Stimulated activated naive CD8-positive, alpha-beta T cell treated with anti-CD3 and anti-CD28 coated beads, Interleukin-15, amount 100 ng/mL, for 72 hours (primary cell): ENCODE data around the gene CAPN15.
A peak's percentile ranks its signal among the peaks of the same experiment; 100 is the strongest.

Source experiments
- ATAC-seq: fragments of 150-1000 bp; cut with Tn5 transposase; 2 replicates; pipeline ENCODE4 v1.10.0; 2021; ENCODE audit warnings: mild to moderate bottlenecking, moderate library complexity
- DNase-seq, 2 donors: peaks; one replicate each; pipeline ENCODE4 v3.0.0; 2021 to 2022
- H3K27ac Mint-ChIP-seq, 2 donors: one replicate each; pipeline ENCODE4 v1.8.0; 2022; ENCODE audit warnings: mild to moderate bottlenecking in 2 of 2, mixed read lengths in 2 of 2, moderate library complexity in 2 of 2
- H3K27me3 Mint-ChIP-seq: one replicate; pipeline ENCODE4 v1.8.0; 2022; ENCODE audit warnings: mixed read lengths
- H3K4me1 Mint-ChIP-seq: one replicate; pipeline ENCODE4 v1.8.0; 2022; ENCODE audit warnings: mild to moderate bottlenecking, mixed read lengths
- H3K4me3 Mint-ChIP-seq, 2 donors: one replicate each; pipeline ENCODE4 v1.8.0; 2022; ENCODE audit warnings: mild to moderate bottlenecking in 2 of 2, mixed read lengths in 2 of 2, moderate library complexity in 1 of 2
- H3K9me3 Mint-ChIP-seq, 2 donors: one replicate each; pipeline ENCODE4 v1.8.0; 2022; ENCODE audit warnings: mixed read lengths in 2 of 2

The CAPN15 gene

DNA sequence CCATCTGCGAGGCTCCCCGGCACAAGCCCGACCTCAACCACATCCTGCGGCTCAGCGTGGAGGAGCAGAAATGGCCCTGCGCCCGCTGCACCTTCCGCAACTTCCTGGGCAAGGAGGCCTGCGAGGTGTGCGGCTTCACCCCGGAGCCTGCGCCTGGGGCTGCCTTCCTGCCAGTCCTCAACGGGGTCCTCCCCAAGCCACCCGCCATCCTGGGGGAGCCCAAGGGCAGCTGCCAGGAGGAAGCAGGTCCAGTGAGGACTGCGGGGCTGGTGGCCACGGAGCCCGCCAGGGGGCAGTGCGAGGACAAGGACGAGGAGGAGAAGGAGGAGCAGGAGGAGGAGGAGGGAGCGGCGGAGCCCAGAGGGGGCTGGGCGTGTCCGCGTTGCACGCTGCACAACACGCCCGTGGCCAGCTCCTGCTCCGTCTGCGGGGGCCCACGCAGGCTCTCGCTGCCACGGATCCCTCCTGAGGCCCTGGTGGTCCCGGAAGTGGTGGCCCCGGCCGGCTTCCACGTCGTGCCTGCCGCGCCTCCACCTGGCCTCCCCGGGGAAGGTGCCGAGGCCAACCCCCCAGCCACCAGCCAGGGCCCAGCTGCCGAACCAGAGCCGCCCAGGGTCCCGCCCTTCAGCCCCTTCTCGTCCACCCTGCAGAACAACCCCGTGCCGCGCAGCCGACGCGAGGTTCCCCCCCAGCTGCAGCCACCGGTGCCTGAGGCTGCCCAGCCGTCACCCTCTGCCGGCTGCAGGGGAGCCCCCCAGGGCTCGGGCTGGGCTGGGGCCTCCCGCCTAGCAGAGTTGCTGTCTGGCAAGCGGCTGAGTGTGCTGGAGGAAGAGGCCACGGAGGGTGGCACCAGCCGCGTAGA, 19.6 kb downstream of the CAPN15 start:
- Mint-ChIP-seq H3K9me3 (no peaks in the 10 kb centered on the region), H3K27me3 (no peaks in the 10 kb centered on the region), H3K4me3 (peak overlapping the region in 1 of 2 donors; percentile 58), H3K27ac (no peak overlapping the region), H3K4me1 (peaks cover 7% of the 10 kb centered on the region)
- peak; percentile 48 for ATAC-seq
- peak in 1 of 2 donors; percentile 55 for DNase-seq

DNA sequence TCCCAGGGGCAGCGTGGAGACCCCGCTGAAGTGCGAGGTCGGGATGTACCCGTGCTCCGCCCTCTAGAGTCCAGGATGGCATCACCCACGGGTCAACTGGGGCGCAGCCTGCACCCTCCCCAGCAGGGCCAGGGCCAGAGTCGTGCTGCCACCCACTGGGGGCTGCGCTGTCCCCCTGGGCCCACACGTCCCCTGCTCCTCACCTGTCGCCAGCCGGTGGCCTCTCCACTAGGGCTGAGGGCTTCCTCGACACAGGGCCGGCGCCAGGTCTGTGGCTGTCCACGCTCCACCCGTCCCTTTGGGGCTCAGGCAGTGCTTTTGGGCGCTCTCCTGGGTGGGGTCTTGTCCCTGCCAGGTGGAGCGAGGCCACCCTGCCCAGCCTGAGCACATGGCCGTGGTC, 21.1 kb downstream of the CAPN15 start:
- no peak for DNase-seq
- no peak for ATAC-seq

DNA sequence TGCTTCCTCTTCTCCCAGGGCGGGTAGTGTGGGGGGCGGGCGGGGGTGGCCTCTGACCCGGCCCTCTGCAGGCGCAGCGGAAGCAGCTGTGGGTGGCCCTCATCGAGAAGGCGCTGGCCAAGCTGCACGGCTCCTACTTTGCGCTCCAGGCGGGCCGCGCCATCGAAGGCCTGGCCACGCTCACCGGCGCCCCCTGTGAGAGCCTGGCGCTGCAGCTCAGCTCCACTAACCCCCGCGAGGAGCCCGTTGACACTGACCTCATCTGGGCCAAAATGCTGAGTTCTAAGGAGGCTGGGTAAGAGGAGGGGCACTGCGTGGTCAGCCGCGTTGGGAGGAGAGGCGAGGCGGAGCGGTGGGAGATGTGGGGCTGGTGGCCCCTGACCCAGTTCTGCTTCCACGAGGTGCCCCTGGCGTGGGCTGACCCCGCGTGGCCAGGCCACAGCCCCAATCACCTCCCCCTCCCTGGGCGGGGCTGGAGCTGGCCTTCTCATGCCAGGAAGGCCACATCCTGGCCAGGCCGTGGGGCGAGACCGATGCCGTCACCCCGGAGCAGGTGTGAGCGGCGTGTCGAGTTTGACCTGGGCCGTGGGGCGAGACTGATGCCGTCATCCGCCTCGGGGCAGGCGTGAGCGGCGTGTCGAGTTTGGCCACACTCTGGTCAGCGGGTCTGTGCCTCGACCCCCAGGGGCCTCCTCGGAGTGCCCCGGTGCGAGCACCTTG, 22.2 kb downstream of the CAPN15 start:
- DNase-seq = no peak
- no peak overlapping the region for H3K27ac Mint-ChIP-seq
- no peaks in the 10 kb centered on the region for H3K9me3 Mint-ChIP-seq
- no peaks in the 10 kb centered on the region for H3K27me3 Mint-ChIP-seq
- peaks cover 7% of the 10 kb centered on the region for H3K4me1 Mint-ChIP-seq
- ATAC-seq = no peak
- no peak overlapping the region for H3K4me3 Mint-ChIP-seq

More for the DNA sequence above, 21.1 kb downstream of the CAPN15 start:
- H3K27ac Mint-ChIP-seq = no peak overlapping the region
- H3K9me3 Mint-ChIP-seq = no peaks in the 10 kb centered on the region
- peaks cover 7% of the 10 kb centered on the region for H3K4me1 Mint-ChIP-seq
- no peak overlapping the region for H3K4me3 Mint-ChIP-seq
- no peaks in the 10 kb centered on the region for H3K27me3 Mint-ChIP-seq

DNA sequence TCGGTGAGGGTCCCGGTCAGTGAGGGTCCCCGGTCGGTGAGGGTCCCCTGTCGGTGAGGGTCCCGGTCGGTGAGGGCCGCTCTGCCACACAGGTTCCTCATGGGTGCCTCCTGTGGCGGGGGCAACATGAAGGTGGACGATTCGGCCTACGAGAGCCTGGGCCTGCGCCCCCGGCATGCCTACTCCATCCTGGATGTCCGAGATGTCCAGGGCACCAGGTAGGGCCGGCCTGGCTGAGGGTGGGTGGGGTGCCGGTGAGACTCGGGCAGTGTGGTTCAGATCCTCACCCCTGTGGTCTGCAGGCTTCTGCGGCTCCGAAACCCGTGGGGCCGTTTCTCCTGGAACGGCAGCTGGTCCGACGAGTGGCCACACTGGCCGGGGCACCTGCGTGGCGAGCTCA, 23.7 kb downstream of the CAPN15 start:
- ATAC-seq = no peak
- Mint-ChIP-seq H3K9me3 (no peaks in the 10 kb centered on the region), H3K27ac (no peak overlapping the region)

DNA sequence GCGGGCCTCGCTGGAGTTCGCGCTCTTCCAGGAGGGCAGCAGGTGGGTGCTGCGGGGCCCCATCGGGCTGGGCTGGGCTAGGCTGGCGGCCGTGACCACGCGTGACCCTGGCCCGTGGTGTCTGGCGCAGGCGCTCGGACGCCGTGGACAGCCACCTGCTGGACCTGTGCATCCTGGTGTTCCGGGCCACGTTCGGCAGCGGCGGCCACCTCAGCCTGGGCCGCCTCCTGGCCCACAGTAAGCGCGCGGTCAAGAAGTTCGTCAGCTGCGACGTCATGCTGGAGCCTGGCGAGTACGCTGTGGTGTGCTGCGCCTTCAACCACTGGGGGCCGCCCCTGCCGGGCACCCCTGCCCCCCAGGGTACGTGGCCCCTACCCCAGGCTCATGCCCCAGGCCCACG, 24.7 kb downstream of the CAPN15 start:
- DNase-seq (no peak), ATAC-seq (peak; percentile 6)
- H3K9me3 Mint-ChIP-seq = no peaks in the 10 kb centered on the region
- H3K4me1 Mint-ChIP-seq = no peaks in the 10 kb centered on the region
- H3K27ac Mint-ChIP-seq = no peak overlapping the region
- H3K4me3 Mint-ChIP-seq = no peak overlapping the region
- H3K27me3 Mint-ChIP-seq = no peaks in the 10 kb centered on the region

More for the DNA sequence above, 23.7 kb downstream of the CAPN15 start:
- no peak for DNase-seq
- Mint-ChIP-seq H3K27me3 (no peaks in the 10 kb centered on the region), H3K4me1 (peaks cover 7% of the 10 kb centered on the region), H3K4me3 (no peak overlapping the region)

DNA sequence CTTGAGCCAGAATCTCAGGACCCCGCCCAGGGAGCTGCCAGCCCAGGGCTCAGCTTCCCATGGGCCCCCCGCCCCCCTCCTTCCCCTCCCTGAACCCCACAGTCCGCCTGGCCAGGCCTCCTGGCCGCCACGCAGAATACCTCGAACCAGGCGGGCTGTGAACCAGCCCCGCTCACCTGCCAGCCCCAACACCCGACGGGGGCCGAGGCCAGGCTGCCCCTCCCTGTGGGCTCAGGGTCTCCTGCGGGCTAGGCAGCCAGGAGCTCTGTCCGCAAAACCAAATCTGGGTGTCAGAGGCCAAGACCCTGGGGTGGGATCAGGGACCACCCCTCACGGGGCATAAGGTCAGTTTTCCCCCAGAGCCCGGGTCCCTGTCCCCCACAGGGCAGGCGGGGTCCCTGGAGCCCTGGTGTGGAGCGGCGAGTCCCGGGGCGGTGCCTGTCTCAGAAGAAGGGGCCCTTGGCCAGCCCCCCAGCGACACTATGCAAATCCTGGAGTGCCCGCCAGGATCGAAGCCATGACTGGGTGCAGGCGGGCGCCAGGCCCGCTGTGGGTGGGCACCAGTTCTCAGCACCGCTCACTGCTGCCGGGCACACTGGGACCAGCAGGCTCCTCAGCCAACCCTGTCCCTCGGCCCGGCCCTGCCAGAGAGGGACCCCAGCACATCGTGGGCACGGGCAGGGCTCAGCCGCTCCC, 26.2 kb downstream of the CAPN15 start:
- ATAC-seq (no peak), DNase-seq (no peak)
- H3K4me1 Mint-ChIP-seq = no peaks in the 10 kb centered on the region
- H3K27me3 Mint-ChIP-seq = peaks cover 15% of the 10 kb centered on the region
- H3K9me3 Mint-ChIP-seq = no peaks in the 10 kb centered on the region
- H3K4me3 Mint-ChIP-seq = no peak overlapping the region
- H3K27ac Mint-ChIP-seq = no peak overlapping the region

DNA sequence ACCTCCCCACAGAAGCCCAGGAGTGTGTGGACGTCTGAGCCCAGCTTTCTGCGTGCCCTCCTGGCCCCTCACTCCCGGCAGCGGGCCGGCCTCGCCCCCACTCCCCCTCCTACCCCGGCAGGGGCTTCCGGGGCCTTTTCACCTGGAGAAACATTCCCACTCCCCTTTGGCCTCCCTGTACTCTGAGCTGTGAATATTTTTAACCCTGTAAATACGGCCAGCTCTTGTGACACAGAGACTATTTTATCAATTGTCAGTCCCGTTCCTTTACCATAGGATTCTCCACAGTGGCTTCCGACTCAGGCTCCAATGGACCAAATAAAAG, 26.7 kb downstream of the CAPN15 start:
- ATAC-seq = no peak
- H3K27ac Mint-ChIP-seq = no peak overlapping the region
- no peaks in the 10 kb centered on the region for H3K9me3 Mint-ChIP-seq
- H3K4me1 Mint-ChIP-seq = no peaks in the 10 kb centered on the region
- no peak for DNase-seq
- no peak overlapping the region for H3K4me3 Mint-ChIP-seq
- peaks cover 20% of the 10 kb centered on the region for H3K27me3 Mint-ChIP-seq

DNA sequence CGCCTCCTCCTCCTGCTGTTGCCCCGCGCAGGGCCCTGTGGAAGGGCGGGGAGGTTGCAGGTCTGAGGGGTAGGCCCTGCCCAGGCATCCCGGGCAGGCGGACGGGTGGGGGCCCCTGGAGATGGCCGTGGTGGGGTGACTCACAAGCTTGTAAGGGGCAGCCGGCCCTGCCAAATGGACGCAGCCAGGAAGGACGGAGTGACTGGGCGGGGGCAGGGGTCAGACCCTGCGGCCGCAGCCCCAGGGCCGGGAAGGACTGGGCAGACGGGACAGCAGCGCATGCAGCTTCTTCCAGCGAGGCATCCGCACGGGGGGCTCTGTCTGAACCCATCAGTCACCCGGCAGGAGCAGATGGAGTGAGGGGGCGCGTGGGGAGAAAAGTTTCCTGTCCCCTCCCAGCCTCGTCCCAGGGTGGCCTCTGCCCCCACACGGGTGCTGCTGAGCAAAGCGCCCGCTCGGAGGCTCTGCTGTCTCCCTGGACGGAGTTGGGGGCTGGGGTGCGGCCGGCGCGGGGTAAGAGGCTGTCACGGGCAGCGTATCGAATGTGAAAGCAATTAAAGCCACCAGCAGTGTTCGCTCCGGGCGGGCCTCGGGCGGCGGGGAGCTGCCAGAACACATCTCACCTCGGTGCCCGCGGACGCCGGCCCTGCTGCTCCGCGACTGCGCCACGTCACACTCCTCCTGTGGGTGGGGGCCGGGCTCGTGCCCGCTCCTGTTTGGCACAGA, 27.3 kb downstream of the CAPN15 start:
- Mint-ChIP-seq H3K27me3 (peaks cover 25% of the 10 kb centered on the region), H3K9me3 (no peaks in the 10 kb centered on the region), H3K27ac (no peak overlapping the region), H3K4me1 (no peaks in the 10 kb centered on the region), H3K4me3 (no peak overlapping the region)
- ATAC-seq (no peak), DNase-seq (no peak)

DNA sequence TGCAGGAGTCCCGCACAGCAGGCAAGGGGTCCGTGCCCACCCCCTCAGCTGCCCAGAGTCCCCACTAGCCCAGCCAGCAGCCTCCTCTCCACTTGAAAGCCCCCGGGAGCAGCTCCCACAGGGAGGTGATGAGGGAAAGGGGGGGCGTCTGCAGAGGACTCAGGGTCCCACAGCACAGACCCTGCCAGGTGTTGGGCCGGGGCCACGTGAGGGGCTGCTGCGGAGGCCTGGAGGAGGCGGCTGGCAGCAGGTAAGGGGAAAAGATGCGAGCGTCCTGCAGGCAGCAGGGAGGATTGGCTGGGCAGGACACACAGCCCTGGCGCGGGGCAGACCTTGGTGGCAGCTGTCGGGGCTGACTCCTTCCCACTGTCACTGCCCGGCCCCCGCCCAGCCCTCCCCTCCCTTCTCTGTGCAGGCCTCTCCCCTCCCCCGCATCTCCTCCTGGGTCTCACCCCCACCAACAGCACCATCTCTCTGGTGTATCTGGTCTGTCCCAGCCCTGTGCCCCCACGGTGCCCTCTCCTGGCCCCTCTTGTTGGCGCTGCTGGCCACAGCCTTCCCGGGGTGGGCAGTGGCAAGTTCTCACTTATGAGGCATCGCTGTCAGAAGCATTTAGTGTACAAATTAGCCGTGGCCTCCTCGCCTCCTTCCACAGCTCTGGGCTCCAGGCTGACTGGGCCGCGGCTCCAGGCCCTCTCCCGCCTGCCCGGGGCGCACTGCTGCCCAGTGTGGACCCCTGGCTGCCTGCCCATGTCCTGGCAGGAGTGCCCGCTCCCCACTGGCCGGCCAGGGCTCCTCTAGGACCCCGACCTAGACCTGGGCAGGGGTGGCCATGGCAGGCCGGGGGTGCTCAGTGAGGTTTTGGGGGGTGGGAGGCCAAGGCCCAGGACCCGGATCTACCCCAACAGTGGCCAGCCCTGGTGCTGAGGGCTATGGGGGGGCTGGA, 28.3 kb downstream of the CAPN15 start:
- no peak overlapping the region for H3K27ac Mint-ChIP-seq
- H3K4me3 Mint-ChIP-seq = no peak overlapping the region
- H3K9me3 Mint-ChIP-seq = no peaks in the 10 kb centered on the region
- DNase-seq (no peak), ATAC-seq (no peak)
- H3K4me1 Mint-ChIP-seq = no peaks in the 10 kb centered on the region
- peaks cover 25% of the 10 kb centered on the region for H3K27me3 Mint-ChIP-seq

DNA sequence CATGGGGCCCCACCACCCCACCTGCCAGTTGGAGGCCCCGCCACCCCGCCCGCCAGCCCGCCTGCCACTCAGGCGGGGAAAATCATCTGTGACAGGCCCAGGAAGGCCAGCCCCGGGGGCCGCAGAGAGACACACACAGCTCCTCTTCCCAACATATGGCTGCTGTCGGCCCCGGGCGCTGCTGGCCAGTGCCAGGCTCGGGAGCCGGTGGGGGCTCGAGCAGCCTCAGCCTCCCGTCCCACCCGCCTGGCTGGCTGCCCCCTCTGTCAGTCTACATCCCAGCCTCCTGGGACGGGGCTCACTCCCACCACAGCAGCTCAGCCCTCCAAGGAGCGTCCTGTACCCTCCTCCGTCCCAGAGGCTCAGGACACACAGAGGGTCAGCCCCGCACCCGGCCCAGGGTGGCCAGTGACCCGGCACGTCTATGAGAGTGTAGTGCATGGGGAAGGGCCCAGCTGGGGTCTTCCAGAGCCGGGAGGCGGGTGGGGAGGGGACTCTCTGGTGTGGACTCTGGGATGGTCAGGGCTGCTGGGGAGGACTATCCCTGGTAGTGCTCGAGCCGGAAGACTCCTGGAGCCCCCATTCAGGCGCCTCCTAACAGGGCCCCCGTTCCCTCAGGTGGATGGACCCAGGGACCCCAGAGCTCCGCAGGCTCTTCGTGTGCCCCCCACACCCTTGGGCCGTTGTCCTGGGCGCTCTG, 29.1 kb downstream of the CAPN15 start:
- no peaks in the 10 kb centered on the region for H3K4me1 Mint-ChIP-seq
- peaks cover 30% of the 10 kb centered on the region for H3K27me3 Mint-ChIP-seq
- H3K27ac Mint-ChIP-seq = no peak overlapping the region
- no peak for ATAC-seq
- H3K4me3 Mint-ChIP-seq = no peak overlapping the region
- no peak for DNase-seq
- no peaks in the 10 kb centered on the region for H3K9me3 Mint-ChIP-seq

DNA sequence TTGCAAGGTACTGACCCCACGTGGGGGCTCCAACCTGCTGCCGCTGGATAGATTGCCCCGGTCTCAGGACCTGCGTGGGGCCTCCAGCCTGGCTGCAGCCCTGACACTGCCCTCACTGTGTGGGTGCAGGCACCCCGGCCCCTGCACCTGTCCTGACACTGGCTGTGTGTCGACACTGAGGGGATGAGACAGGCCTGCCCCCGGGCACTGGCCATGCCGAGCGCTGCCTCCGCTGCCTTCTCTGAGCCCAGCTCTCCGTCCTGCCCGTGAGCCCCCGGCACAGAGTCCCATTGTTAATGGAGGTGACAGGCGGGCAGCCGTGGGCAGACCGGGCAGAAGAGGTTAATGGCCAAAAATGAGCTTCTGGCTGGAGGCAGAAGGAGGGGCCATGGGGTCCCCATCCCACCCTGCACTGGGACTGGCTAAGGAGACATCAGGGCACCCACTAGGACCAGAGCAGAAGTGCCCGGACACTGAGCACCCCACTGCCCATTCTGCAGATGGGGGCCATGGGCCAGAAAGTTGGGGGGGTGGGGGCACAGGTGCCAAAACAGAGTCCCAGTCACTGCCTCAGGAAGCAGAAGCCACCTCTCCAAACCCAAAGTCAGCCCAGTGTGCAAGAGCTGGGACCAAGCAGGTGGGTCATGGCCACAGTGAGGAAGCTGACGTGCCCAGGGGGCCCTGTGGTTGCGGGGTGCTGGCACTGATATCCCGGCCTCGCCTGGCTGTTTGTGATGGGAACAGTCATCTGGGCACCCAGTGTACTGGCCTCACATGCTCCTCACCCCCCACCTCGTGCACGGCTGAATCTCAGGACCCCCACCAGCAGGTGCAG, 30.2 kb downstream of the CAPN15 start:
- Mint-ChIP-seq H3K4me3 (no peak overlapping the region), H3K4me1 (no peaks in the 10 kb centered on the region), H3K27ac (no peak overlapping the region), H3K9me3 (no peaks in the 10 kb centered on the region), H3K27me3 (peaks cover 40% of the 10 kb centered on the region)
- no peak for DNase-seq
- no peak for ATAC-seq

DNA sequence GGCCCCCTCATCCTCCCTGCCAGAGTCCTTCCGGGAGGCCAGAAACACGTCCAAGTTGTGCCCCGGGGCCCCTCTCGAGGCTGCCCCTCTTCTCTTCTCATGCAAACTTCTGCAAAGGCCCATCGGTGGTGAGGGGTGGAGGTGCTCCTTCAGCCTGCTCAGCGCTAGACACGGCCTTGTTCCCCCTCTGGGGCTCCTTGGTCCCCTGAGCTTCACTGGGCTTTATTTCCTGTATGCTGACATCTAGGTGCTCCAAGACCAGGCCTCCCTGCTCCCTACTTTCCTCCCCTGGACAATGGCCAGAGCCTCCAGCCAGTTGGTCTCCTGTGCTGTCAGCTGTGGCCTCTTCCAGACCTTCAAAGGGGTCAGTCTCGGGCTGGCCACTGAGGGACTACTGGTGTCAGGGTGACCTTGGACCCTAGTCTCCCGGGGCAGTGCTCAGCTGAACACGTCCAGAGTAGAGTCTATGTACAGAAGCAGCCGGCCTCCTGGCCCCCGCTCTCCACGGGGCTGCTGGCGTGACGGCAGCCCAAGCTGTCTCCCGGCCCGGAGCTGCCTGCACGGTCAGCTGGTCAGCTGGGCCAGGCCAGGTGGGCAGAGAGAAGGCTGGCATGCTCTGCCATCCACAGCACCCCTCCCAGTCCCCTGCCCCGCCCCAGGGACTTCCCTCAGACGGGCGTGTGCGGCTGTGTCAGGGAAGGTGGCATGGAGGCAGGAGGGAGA, 30.9 kb downstream of the CAPN15 start:
- no peak for DNase-seq
- Mint-ChIP-seq H3K4me3 (no peak overlapping the region), H3K9me3 (no peaks in the 10 kb centered on the region), H3K27me3 (peaks cover 42% of the 10 kb centered on the region), H3K27ac (peak overlapping the region in 1 of 2 donors; percentile 74), H3K4me1 (no peaks in the 10 kb centered on the region)
- no peak for ATAC-seq

DNA sequence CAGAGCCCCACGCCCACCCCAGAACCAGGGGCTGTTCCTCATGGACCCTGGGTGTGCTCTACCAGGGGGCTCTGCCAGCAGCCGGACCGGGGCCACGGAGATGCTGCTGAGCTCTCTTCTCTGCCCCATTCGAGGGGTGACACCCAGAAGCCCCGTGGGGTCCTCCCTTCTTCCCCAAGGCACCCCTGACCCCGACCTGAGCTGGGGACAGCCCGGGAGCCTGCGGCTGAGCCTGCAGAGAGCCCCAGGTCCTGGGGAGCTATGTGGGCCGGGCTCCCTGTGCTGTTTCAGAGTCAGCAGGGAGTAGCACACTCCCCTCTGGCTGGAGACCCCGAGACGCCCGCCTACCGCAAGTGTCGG, 31.5 kb downstream of the CAPN15 start:
- H3K27ac Mint-ChIP-seq = no peak overlapping the region
- no peak overlapping the region for H3K4me3 Mint-ChIP-seq
- H3K9me3 Mint-ChIP-seq = no peaks in the 10 kb centered on the region
- DNase-seq = no peak
- H3K27me3 Mint-ChIP-seq = peaks cover 42% of the 10 kb centered on the region
- no peaks in the 10 kb centered on the region for H3K4me1 Mint-ChIP-seq
- no peak for ATAC-seq
